Posterior vena cava (tissue), 2 donors: ENCODE data around the gene SCN3B. TPM values are rescaled to one million over a fixed set of nuclear protein-coding genes. Genes with fewer than 3 reads are reported as not detected.

Experiments
- DNase-seq: peaks from one replicate; pipeline ENCODE4 v3.0.0-alpha.2; 2020; ENCODE audit warnings: low spot score
- intact Hi-C, 2 donors: fragments of 100-400 bp; cut with DNase I; formaldehyde crosslinking; loops; one replicate each; pipeline versions ENCODE4 v1.14.1 to v1.14.2; 2022 to 2023
- total RNA-seq, 2 donors: library from RNA; stranded (reverse); fragmentation: NEBNext Ultra II Directional; extraction: Animal tissue kit (Norgen Biotek cat#: 25700); gene quantifications; one replicate each; pipeline ENCODE4 v1.2.1, GENCODE V29; 2021
- donor health status: DM: yes; HTN: yes; CAD: no.
- donor health status: DM: yes; HTN: yes; CAD: no.

SCN3B gene
- total RNA-seq, 2 donors from 2014 or later = 1.5 to 2.8 TPM

GRCh38 chr11:123581651-123582399 is 72.6 kb downstream of the SCN3B start:
- no peak for DNase-seq
- intact Hi-C loops = no loop called here

GRCh38 chr11:123580557-123581275 is 73.7 kb downstream of the SCN3B start:
- intact Hi-C loops = no loop called here
- no peak for DNase-seq

GRCh38 chr11:123580137-123580536 is 74.3 kb downstream of the SCN3B start:
- intact Hi-C loops = no loop called here
- no peak for DNase-seq

- no peak for DNase-seq
- intact Hi-C loops = loop anchor here (5.0 to 10.0 kb wide), 2 partner anchors 65 to 67 kb away; no protein-coding TSS in a partner anchor
These were observed 75.0 kb downstream of the SCN3B start for GRCh38 chr11:123579482-123579812.

Other genes starting within 250 kb of the SCN3B start
- gene GRAMD1B, start 224.4 kb downstream of the SCN3B start, total RNA-seq = 1 to 10 TPM; 3.3 to 5.9 TPM
- gene ZNF202, start 87.0 kb upstream of the SCN3B start, total RNA-seq = 1 to 10 TPM; 6.2 to 6.4 TPM
- not detected for gene OR6X1, start 99.9 kb upstream of the SCN3B start, total RNA-seq
- not detected for gene OR6M1, start 151.7 kb upstream of the SCN3B start, total RNA-seq
- gene TMEM225, start 231.0 kb upstream of the SCN3B start, total RNA-seq = not detected
- not detected for gene OR8D4, start 247.5 kb upstream of the SCN3B start, total RNA-seq